Hepatocyte (in vitro differentiated cells): ENCODE data around the gene CTSL. TPM values are rescaled to one million over a fixed set of nuclear protein-coding genes. Genes with fewer than 3 reads are reported as not detected.

Experiments
- DNase-seq: peaks from one replicate; pipeline ENCODE4 v3.0.0-alpha.2; 2016; ENCODE audit warnings: low spot score
- H2AFZ ChIP-seq: fragments of 200-600 bp; sonication (generic); 2 replicates; pipeline ENCODE4 v1.6.0; 2016; ENCODE audit warnings: antibody characterized with exemption, mild to moderate bottlenecking
- H3K27ac ChIP-seq: fragments of 200-600 bp; sonication (generic); 2 replicates; pipeline ENCODE4 v1.5.1; 2016; ENCODE audit warnings: mild to moderate bottlenecking
- H3K27me3 ChIP-seq: fragments of 200-600 bp; sonication (generic); 2 replicates; pipeline ENCODE4 v1.6.1; 2016
- H3K36me3 ChIP-seq: fragments of 200-600 bp; sonication (generic); replicated peaks from 2 replicates; pipeline ENCODE4 v1.5.1; 2016; ENCODE audit warnings: low read depth; ENCODE audit not compliant: insufficient read depth
- H3K4me1 ChIP-seq: fragments of 200-600 bp; sonication (generic); 2 replicates; pipeline ENCODE4 v1.5.1; 2016; ENCODE audit warnings: mild to moderate bottlenecking, moderate library complexity; ENCODE audit not compliant: insufficient read depth
- H3K4me2 ChIP-seq: fragments of 200-600 bp; sonication (generic); 2 replicates; pipeline ENCODE4 v1.6.0; 2016
- H3K4me3 ChIP-seq: fragments of 200-600 bp; sonication (generic); 2 replicates; pipeline ENCODE4 v1.5.1; 2016; ENCODE audit warnings: mild to moderate bottlenecking
- H3K79me2 ChIP-seq: fragments of 200-600 bp; sonication (generic); 2 replicates; pipeline ENCODE4 v1.6.0; 2017; ENCODE audit warnings: mild to moderate bottlenecking
- H3K9me2 ChIP-seq: fragments of 200-600 bp; sonication (generic); replicated peaks from 2 replicates; pipeline ENCODE4 v1.6.0; 2017; ENCODE audit warnings: mild to moderate bottlenecking; ENCODE audit not compliant: insufficient read depth
- H3K9me3 ChIP-seq: fragments of 200-600 bp; sonication (generic); 2 replicates; pipeline ENCODE4 v1.5.1; 2016; ENCODE audit warnings: low read depth, mild to moderate bottlenecking
- H4K20me1 ChIP-seq: fragments of 200-600 bp; sonication (generic); 2 replicates; pipeline ENCODE4 v1.6.0; 2016; ENCODE audit warnings: mild to moderate bottlenecking; ENCODE audit not compliant: insufficient read depth, poor library complexity, severe bottlenecking
- EZH2 ChIP-seq: fragments of 200-600 bp; sonication (generic); IDR thresholded peaks from 2 replicates; pipeline ENCODE4 v1.6.1; 2016; ENCODE audit warnings: antibody characterized with exemption, mild to moderate bottlenecking, borderline replicate concordance
- EZH2phosphoT487 ChIP-seq: fragments of 200-600 bp; sonication (generic); IDR thresholded peaks from one replicate; pipeline ENCODE4 v1.6.1; 2018; ENCODE audit warnings: antibody characterized with exemption, mild to moderate bottlenecking, low read depth, moderate library complexity; ENCODE audit not compliant: unreplicated experiment, severe bottlenecking
- WGBS: methylation state at CpG from one replicate; pipeline ENCODE4 v1.1.6; 2016; ENCODE audit warnings: low lambda C conversion rate; ENCODE audit errors: missing lambda C conversion rate; 5-methylcytosine and 5-hydroxymethylcytosine counted together
- polyA plus RNA-seq: library from polyadenylated mRNA; unstranded; fragments of >200 nt; fragmentation: Nextera tagmentation; extraction: Ambion mirVana; gene quantifications from 2 replicates; pipeline ENCODE4 v1.2.1, GENCODE V29; 2016
- total RNA-seq: library from RNA; depleted of rRNA; stranded (reverse); fragments of >200 nt; gene quantifications from 2 replicates; pipeline ENCODE4 v1.2.3, GENCODE V29; 2014
- TF ChIP-seq, protein P1 (sequence below): fragments of 200-600 bp; sonication (generic); IDR thresholded peaks from 2 replicates; pipeline ENCODE4 v1.5.1; 2016; ENCODE audit warnings: antibody characterized with exemption, mild to moderate bottlenecking; ENCODE audit not compliant: poor library complexity

The CTSL gene
- total and polyA plus RNA-seq, 2 experiments from 2014 or later = 341 to 365 TPM

DNA sequence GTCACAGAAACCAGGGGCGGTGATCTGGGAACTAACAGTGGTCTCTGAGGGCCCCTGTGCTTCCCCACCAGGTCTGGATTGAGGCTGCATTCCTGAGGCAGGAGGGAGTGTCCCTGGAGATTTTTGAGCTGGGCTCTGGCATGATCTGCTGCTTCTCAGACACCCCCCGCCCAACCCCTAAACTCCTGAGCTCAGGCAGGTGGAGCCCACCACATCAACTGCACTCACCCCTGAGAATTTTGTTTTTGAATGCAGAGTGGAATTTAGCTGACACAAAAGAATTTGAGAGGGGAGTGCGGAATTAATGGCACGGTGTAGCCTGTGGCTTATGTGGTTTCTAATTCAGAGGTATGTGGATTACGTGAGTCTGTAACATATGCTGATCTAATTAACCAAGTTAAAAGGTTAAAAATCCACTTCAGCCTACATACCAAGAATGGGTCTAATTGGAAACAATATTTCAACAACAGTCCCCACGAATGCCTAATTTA, 23.9 kb upstream of the CTSL start:
- Histone ChIP-seq H3K9me3 (no peaks in the 10 kb centered on the region), H3K27me3 (no peaks in the 10 kb centered on the region), H3K9me2 (no peaks in the 10 kb centered on the region), H3K79me2 (no peaks in the 10 kb centered on the region), H4K20me1 (no peaks in the 10 kb centered on the region), H3K27ac (peak overlapping the region; percentile 39), H3K4me3 (no peak overlapping the region), H2AFZ (no peak overlapping the region), H3K4me1 (peaks cover 3% of the 10 kb centered on the region), H3K36me3 (peaks cover 3% of the 10 kb centered on the region), H3K4me2 (no peak overlapping the region)
- WGBS = 75% methylated on average over 6 of the region's 6 CpGs
- DNase-seq = no peak
- TF ChIP-seq, protein P1, sequence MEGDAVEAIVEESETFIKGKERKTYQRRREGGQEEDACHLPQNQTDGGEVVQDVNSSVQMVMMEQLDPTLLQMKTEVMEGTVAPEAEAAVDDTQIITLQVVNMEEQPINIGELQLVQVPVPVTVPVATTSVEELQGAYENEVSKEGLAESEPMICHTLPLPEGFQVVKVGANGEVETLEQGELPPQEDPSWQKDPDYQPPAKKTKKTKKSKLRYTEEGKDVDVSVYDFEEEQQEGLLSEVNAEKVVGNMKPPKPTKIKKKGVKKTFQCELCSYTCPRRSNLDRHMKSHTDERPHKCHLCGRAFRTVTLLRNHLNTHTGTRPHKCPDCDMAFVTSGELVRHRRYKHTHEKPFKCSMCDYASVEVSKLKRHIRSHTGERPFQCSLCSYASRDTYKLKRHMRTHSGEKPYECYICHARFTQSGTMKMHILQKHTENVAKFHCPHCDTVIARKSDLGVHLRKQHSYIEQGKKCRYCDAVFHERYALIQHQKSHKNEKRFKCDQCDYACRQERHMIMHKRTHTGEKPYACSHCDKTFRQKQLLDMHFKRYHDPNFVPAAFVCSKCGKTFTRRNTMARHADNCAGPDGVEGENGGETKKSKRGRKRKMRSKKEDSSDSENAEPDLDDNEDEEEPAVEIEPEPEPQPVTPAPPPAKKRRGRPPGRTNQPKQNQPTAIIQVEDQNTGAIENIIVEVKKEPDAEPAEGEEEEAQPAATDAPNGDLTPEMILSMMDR = no peak
- TF ChIP-seq EZH2phosphoT487 (no peak), EZH2 (no peak)

DNA sequence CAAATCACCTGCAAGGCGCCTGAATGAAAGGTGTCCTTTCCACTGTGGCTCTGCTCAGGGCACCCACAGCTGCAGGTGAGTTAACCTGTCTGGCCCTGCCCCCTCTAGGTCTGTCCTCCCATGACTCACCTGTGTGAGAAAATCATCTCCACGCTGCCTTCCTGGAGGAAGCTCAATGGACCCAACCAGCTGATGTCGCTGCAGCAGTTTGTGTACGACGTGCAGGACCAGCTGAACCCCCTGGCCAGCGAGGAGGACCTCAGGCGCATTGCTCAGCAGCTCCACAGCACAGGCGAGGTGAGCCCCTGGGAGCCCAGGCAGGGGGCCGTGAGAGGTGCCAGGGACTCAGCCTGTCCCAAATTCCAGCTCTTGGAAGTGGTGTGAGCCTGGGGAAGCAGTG, 23.0 kb upstream of the CTSL start:
- no peaks in the 10 kb centered on the region for H3K9me2 ChIP-seq
- TF ChIP-seq, protein P1 = no peak
- no peak for TF ChIP-seq EZH2phosphoT487
- peaks cover 3% of the 10 kb centered on the region for H3K36me3 ChIP-seq
- no peak overlapping the region for H3K4me3 ChIP-seq
- no peak for DNase-seq
- no peak overlapping the region for H2AFZ ChIP-seq
- no peaks in the 10 kb centered on the region for H4K20me1 ChIP-seq
- no peaks in the 10 kb centered on the region for H3K27me3 ChIP-seq
- H3K4me1 ChIP-seq = peaks cover 3% of the 10 kb centered on the region
- 94% methylated on average over 9 of the region's 9 CpGs for WGBS
- H3K27ac ChIP-seq = no peak overlapping the region
- no peak overlapping the region for H3K4me2 ChIP-seq
- no peaks in the 10 kb centered on the region for H3K79me2 ChIP-seq
- H3K9me3 ChIP-seq = no peaks in the 10 kb centered on the region

DNA sequence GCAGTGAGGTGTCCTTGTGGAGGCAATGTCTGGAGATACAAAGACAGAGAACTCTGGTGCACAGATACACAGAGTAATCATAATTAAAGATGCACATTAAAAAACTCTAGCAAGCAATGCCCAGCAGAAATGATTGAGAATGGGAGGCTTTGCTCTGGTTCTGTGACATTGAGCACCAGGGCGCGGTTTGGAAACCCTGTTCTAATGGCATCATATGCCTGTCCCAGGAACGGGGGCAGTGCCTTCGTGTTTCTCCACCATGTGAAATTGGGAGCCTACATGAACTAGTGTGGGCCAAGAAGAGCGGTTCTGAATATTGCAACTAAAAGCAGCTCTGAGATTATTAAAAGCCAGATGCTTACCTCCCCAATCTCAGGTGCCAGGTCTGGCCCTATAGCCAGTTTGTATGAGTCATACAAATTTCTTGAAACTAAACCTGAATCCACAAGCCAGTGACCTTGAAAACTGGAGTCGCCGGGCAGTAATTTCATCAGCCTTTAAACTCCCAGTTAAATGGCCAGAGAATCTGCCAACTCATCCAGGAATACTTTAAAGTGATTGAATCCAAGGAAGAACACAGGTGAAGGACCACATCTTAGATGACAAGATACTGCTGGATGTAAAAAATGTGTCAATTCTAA, 22.2 kb upstream of the CTSL start:
- no peak for DNase-seq
- H3K27me3 ChIP-seq = no peaks in the 10 kb centered on the region
- peaks cover 3% of the 10 kb centered on the region for H3K36me3 ChIP-seq
- no peak for TF ChIP-seq EZH2
- TF ChIP-seq EZH2phosphoT487 = no peak
- TF ChIP-seq, protein P1 = no peak
- no peak overlapping the region for H3K4me3 ChIP-seq
- peak overlapping the region; percentile 55 for H3K27ac ChIP-seq
- no peak overlapping the region for H2AFZ ChIP-seq
- 82% methylated on average over 7 of the region's 7 CpGs for WGBS
- H3K4me2 ChIP-seq = no peak overlapping the region
- H3K9me2 ChIP-seq = no peaks in the 10 kb centered on the region
- H3K9me3 ChIP-seq = no peaks in the 10 kb centered on the region
- peaks cover 3% of the 10 kb centered on the region for H3K4me1 ChIP-seq
- H4K20me1 ChIP-seq = no peaks in the 10 kb centered on the region
- no peaks in the 10 kb centered on the region for H3K79me2 ChIP-seq

DNA sequence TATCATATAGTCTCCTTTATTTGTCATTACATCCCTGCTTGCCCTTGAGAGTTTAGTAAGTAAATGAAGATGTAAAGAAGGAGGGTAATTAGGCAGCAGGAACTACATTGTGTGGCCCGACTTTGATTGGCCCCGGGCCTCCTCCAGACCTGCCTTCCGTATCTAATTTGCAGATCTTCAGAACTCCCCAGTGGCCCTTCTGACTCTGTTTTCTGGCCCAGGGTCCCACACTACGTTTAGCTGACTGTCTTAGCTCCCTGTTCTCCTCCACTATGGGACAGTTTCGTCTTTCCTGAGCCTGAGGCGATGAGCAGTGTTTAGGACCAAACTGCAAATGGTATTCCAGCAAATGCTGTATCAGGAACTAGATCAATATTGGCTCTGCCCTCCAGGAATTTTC, 21.6 kb upstream of the CTSL start:
- H3K9me3 ChIP-seq = no peaks in the 10 kb centered on the region
- H2AFZ ChIP-seq = no peak overlapping the region
- no peaks in the 10 kb centered on the region for H3K27me3 ChIP-seq
- H4K20me1 ChIP-seq = no peaks in the 10 kb centered on the region
- no peaks in the 10 kb centered on the region for H3K9me2 ChIP-seq
- H3K36me3 ChIP-seq = no peaks in the 10 kb centered on the region
- WGBS = 71% methylated on average over 6 of the region's 6 CpGs
- H3K4me3 ChIP-seq = no peak overlapping the region
- peak overlapping the region; percentile 55 for H3K27ac ChIP-seq
- peaks cover 3% of the 10 kb centered on the region for H3K4me1 ChIP-seq
- TF ChIP-seq EZH2phosphoT487 = no peak
- no peak for TF ChIP-seq EZH2
- TF ChIP-seq, protein P1 = no peak
- DNase-seq = no peak
- H3K4me2 ChIP-seq = no peak overlapping the region
- H3K79me2 ChIP-seq = no peaks in the 10 kb centered on the region
